ENCODE results near the gene COL13A1. TPM values are rescaled to one million over a fixed set of nuclear protein-coding genes. Genes with fewer than 3 reads are reported as not detected.

Gene COL13A1
- total and polyA plus RNA-seq, 2 of the 8 experiments (the other 6 are each of a cell fraction or from before 2014, with no cell fraction given): 2.6 to 5.2 TPM

GRCh38 chr10:69955211-69955805, 153.6 kb downstream of the COL13A1 start:
- FAIRE-seq: no peak
- TF ChIP-seq CBX8 (IDR thresholded peaks at IDR 0.05; ENCODE audit: borderline replicate concordance, low read depth, low read length): no peak
- no peak for TF ChIP-seq TEAD4 (IDR thresholded peaks at IDR 0.05; ENCODE audit: low read depth, low read length)
- TF ChIP-seq SAP30 (IDR thresholded peaks at IDR 0.05; ENCODE audit: insufficient read depth, insufficient replicate concordance, low read length): no peak
- TF ChIP-seq RXRA (IDR thresholded peaks at IDR 0.05; ENCODE audit: insufficient read depth, low read depth, low read length): no peak
- no peak for TF ChIP-seq FOSL1 (IDR thresholded peaks at IDR 0.05; ENCODE audit: insufficient read depth, low read depth, low read length)
- TF ChIP-seq SP4 (IDR thresholded peaks at IDR 0.05; ENCODE audit: low read length): no peak
- TF ChIP-seq EGR1 (IDR thresholded peaks at IDR 0.05; ENCODE audit: borderline replicate concordance, low read depth, low read length): no peak
- no peak for TF ChIP-seq ZNF274 (IDR thresholded peaks at IDR 0.05; ENCODE audit: borderline replicate concordance, extremely low read depth, low read length)
- no peak for TF ChIP-seq NANOG (IDR thresholded peaks at IDR 0.05; ENCODE audit: insufficient read depth, low read depth, low read length, poor library complexity, severe bottlenecking)
- TF ChIP-seq POLR2A (IDR thresholded peaks at IDR 0.05; ENCODE audit: control extremely low read depth in 1 of 2, low read depth in 2 of 2, low read length in 2 of 2): no peak
- no peak for TF ChIP-seq BCL11A (IDR thresholded peaks at IDR 0.05; ENCODE audit: low read depth in 2 of 2, low read length in 2 of 2)
- no peak for TF ChIP-seq CHD1 (IDR thresholded peaks at IDR 0.05; ENCODE audit: low read depth, low read length)
- no peak for TF ChIP-seq YY1 (IDR thresholded peaks at IDR 0.05; ENCODE audit: low read depth, low read length)
- no peak for TF ChIP-seq JUND (IDR thresholded peaks at IDR 0.05; ENCODE audit: low read length)

More at GRCh38 chr10:69955211-69955805, 153.6 kb downstream of the COL13A1 start:
- peak overlapping the region; percentile 39; the same call in 1 of the 2 replicates for H2BK12ac ChIP-seq (ENCODE audit: low read depth, low read length)
- H3K4me1 ChIP-seq (replicated peaks in 1 of 4; ENCODE audit: control insufficient read depth in 3 of 4, insufficient read depth in 4 of 4, low read length in 3 of 4): peaks cover 8 to 12% (median 10%) of the 10 kb centered on the region in 4 experiments; a peak in 6 of 7 replicates
- no peak overlapping the region for H3K18ac ChIP-seq (ENCODE audit: extremely low read depth, low read length)
- H2BK120ac ChIP-seq (replicated peaks; ENCODE audit: low read depth, low read length): no peak overlapping the region
- H3K27me3 ChIP-seq (replicated peaks in 1 of 4; ENCODE audit: control insufficient read depth in 3 of 4, extremely low read depth in 1 of 4, insufficient read depth in 3 of 4, low read length in 3 of 4): peaks cover 0 to 13% (median 5%) of the 10 kb centered on the region in 4 experiments; a peak in 3 of 7 replicates
- H3K9me3 ChIP-seq (ENCODE audit: insufficient read depth in 2 of 2, low read depth in 1 of 2, low read length in 1 of 2): no peaks in the 10 kb centered on the region
- H3K27ac ChIP-seq (ENCODE audit: low read depth, low read length): no peak overlapping the region
- no peak overlapping the region for H3K23ac ChIP-seq (ENCODE audit: insufficient read length)
- H4K20me1 ChIP-seq (replicated peaks in 1 of 2; ENCODE audit: control insufficient read depth in 1 of 2, insufficient read depth in 2 of 2, low read length in 2 of 2): peaks cover 0 to 2% of the 10 kb centered on the region in 2 experiments
- H3K4me3 ChIP-seq (ENCODE audit: extremely low read depth in 1 of 4, insufficient read depth in 2 of 4, low read depth in 3 of 4, low read length in 4 of 4): no peak overlapping the region
- ChIA-PET CTCF (ENCODE audit: partially characterized antibody) (interaction anchor here (0.8 to 8.4 kb wide), 14 partner anchors 7 to 212 kb away, joined by 3 to 94 read pairs (median 7); no protein-coding TSS in a partner anchor), POLR2A (ENCODE audit: partially characterized antibody) (no interaction called here)
- no peak overlapping the region for H4K91ac ChIP-seq (replicated peaks; ENCODE audit: insufficient read length, low read length)
- H2BK20ac ChIP-seq (ENCODE audit: low read length): no peak overlapping the region
- no peaks in the 10 kb centered on the region for H3K79me2 ChIP-seq (ENCODE audit: control insufficient read depth in 1 of 2, insufficient read depth in 2 of 2, low read length in 2 of 2)
- H4K8ac ChIP-seq (ENCODE audit: extremely low read depth, insufficient read depth, low read length): no peak overlapping the region
- H3K36me3 ChIP-seq (ENCODE audit: control insufficient read depth in 2 of 4, insufficient read depth in 4 of 4, low read length in 3 of 4): no peaks in the 10 kb centered on the region
- no peak overlapping the region for H2BK15ac ChIP-seq (ENCODE audit: low read length)
- DNase-seq (ENCODE audit: low read depth in 1 of 2, low spot score in 2 of 2): no peak
- no peaks in the 10 kb centered on the region for H3K79me1 ChIP-seq (ENCODE audit: low read depth, low read length)
- no peak overlapping the region for H2BK5ac ChIP-seq (ENCODE audit: low read depth, low read length)
- H3K23me2 ChIP-seq (ENCODE audit: low read depth, low read length): peaks cover 3% of the 10 kb centered on the region; the same call in 1 of the 2 replicates
- H3K4ac ChIP-seq (replicated peaks; ENCODE audit: insufficient read length, low read depth, low read length): no peak overlapping the region
- H3K56ac ChIP-seq (replicated peaks; ENCODE audit: insufficient read length, low read depth, low read length): no peak overlapping the region
- WGBS, 2 experiments (ENCODE audit: extremely low coverage in 1 of 2, insufficient coverage in 1 of 2, insufficient read length in 1 of 2, insufficient replicate concordance in 2 of 2, low coverage in 1 of 2, low lambda C conversion rate in 2 of 2, missing lambda C conversion rate in 1 of 2): 90% methylated on average over 10 of the region's 10 CpGs; no CpG with 5 or more reads in 1 of the 2 experiments
- H2AK5ac ChIP-seq (ENCODE audit: low read depth, low read length): no peak overlapping the region
- no peak overlapping the region for H4K5ac ChIP-seq (ENCODE audit: insufficient read length, low read depth, low read length)
- H2AFZ ChIP-seq (ENCODE audit: low read length): no peak overlapping the region
- H3K14ac ChIP-seq (ENCODE audit: insufficient read length): no peak overlapping the region
- H3K4me2 ChIP-seq (ENCODE audit: insufficient read depth in 1 of 2, low read depth in 2 of 2, low read length in 2 of 2): no peak overlapping the region
- no peak overlapping the region for H3K9ac ChIP-seq (replicated peaks in 1 of 4; ENCODE audit: extremely low read depth in 1 of 4, low read depth in 3 of 4, low read length in 3 of 4)

All from H1 (cell line).